Measurements from ENCODE around the gene FAM107B. TPM values are rescaled to one million over a fixed set of nuclear protein-coding genes. Genes with fewer than 3 reads are reported as not detected.
"Not testable (repeated sequence)": the region's sequence is repeated elsewhere in the genome, so short reads cannot be mapped to it uniquely, and the experiment has no call there.

Gene FAM107B
- total RNA-seq, 4 donors from 2014 or later = 7.3 to 15.6 (median 13.3) TPM

GRCh38 chr10:14648005-14648765 is 126.5 kb downstream of the FAM107B start:
- H3K27me3 ChIP-seq = no peaks in the 10 kb centered on the region
- peaks cover 0 to 23% (median 3%) of the 10 kb centered on the region in 3 donors for H3K4me1 ChIP-seq
- H3K9me3 ChIP-seq = no peaks in the 10 kb centered on the region
- WGBS, 2 donors (ENCODE audit: low coverage in 1 of 2) = 4 to 36% methylated on average over 10 to 13 of the region's 15 CpGs
- H3K4me3 ChIP-seq = no peak overlapping the region
- H3K36me3 ChIP-seq = no peaks in the 10 kb centered on the region
- H3K27ac ChIP-seq = peak overlapping the region; percentile 64 to 73 (median 70)
- no peak for TF ChIP-seq POLR2A (IDR thresholded peaks at IDR 0.05)
- TF ChIP-seq POLR2AphosphoS5 (IDR thresholded peaks at IDR 0.05) = peak; percentile 13
- ATAC-seq = peak; percentile 88

GRCh38 chr10:14645239-14645960 is 129.3 kb downstream of the FAM107B start:
- Histone ChIP-seq H3K36me3 (no peaks in the 10 kb centered on the region), H3K4me1 (peaks cover 0 to 17% (median 0%) of the 10 kb centered on the region in 3 donors), H3K4me3 (no peak overlapping the region), H3K9me3 (no peaks in the 10 kb centered on the region), H3K27me3 (no peaks in the 10 kb centered on the region), H3K27ac (no peak overlapping the region)
- WGBS, 2 donors (ENCODE audit: low coverage in 1 of 2) = 40 to 90% methylated on average over 2 to 6 of the region's 6 CpGs
- TF ChIP-seq POLR2A (IDR thresholded peaks at IDR 0.05) (no peak), CTCF (IDR thresholded peaks at IDR 0.05) (no peak), EP300 (IDR thresholded peaks at IDR 0.05) (no peak), POLR2AphosphoS5 (IDR thresholded peaks at IDR 0.05) (no peak)
- ATAC-seq = no peak

- ATAC-seq = no peak
- H3K4me1 ChIP-seq = no peaks in the 10 kb centered on the region
- H3K4me3 ChIP-seq = no peak overlapping the region
- TF ChIP-seq POLR2AphosphoS5 (IDR thresholded peaks at IDR 0.05) (no peak), EP300 (IDR thresholded peaks at IDR 0.05) (no peak), CTCF (IDR thresholded peaks at IDR 0.05) (no peak), POLR2A (IDR thresholded peaks at IDR 0.05) (no peak)
- H3K36me3 ChIP-seq = no peaks in the 10 kb centered on the region
- no peaks in the 10 kb centered on the region for H3K27me3 ChIP-seq
- H3K9me3 ChIP-seq = no peaks in the 10 kb centered on the region
- 53 to 62% methylated on average over 3 of the region's 3 CpGs for WGBS, 2 donors (ENCODE audit: low coverage in 1 of 2)
- no peak overlapping the region for H3K27ac ChIP-seq
Observed at GRCh38 chr10:14639637-14640036, 135.1 kb downstream of the FAM107B start.

GRCh38 chr10:14635043-14635710 is 139.5 kb downstream of the FAM107B start:
- TF ChIP-seq POLR2AphosphoS5 (IDR thresholded peaks at IDR 0.05) (no peak), POLR2A (IDR thresholded peaks at IDR 0.05) (no peak), CTCF (IDR thresholded peaks at IDR 0.05) (no peak), EP300 (IDR thresholded peaks at IDR 0.05) (no peak)
- no peaks in the 10 kb centered on the region for H3K4me1 ChIP-seq
- no peak for ATAC-seq
- H3K4me3 ChIP-seq = no peak overlapping the region
- H3K36me3 ChIP-seq = no peaks in the 10 kb centered on the region
- no peaks in the 10 kb centered on the region for H3K27me3 ChIP-seq
- no peak overlapping the region for H3K27ac ChIP-seq
- H3K9me3 ChIP-seq = no peaks in the 10 kb centered on the region
- 59 to 60% methylated on average over 3 to 7 of the region's 7 CpGs for whole genome bisulfite sequencing, 2 donors (ENCODE audit: low coverage in 1 of 2)

GRCh38 chr10:14634572-14634971 is 140.1 kb downstream of the FAM107B start:
- H3K9me3 ChIP-seq, H3K27me3 ChIP-seq, H3K4me1 ChIP-seq, ATAC-seq, H3K27ac ChIP-seq, H3K36me3 ChIP-seq, H3K4me3 ChIP-seq: not testable (repeated sequence)
- WGBS, 2 donors (ENCODE audit: low coverage in 1 of 2) = 70 to 89% methylated on average over 1 to 4 of the region's 5 CpGs

All from gastroesophageal sphincter (tissue), 4 donors.